IPS DF 6.9 (cell line): ENCODE measurements around the gene ASTN2.

ENCODE experiments used
- DNase-seq: peaks from one replicate; pipeline ENCODE4 v3.0.0-alpha.2; 2013; ENCODE audit warnings: low read depth, low spot score
- H3K27ac ChIP-seq: one replicate; pipeline ENCODE4 v1.5.1; 2013; ENCODE audit warnings: low read length, control low read depth
- H3K27me3 ChIP-seq: 2 replicates; pipeline ENCODE4 v1.6.1; 2013; ENCODE audit warnings: mild to moderate bottlenecking, low read length; ENCODE audit not compliant: control insufficient read depth, insufficient read depth
- H3K36me3 ChIP-seq: 2 replicates; pipeline ENCODE4 v1.6.1; 2013; ENCODE audit warnings: low read length; ENCODE audit not compliant: control insufficient read depth, insufficient read depth
- H3K4me1 ChIP-seq: 2 replicates; pipeline ENCODE4 v1.6.1; 2013; ENCODE audit warnings: low read length; ENCODE audit not compliant: control insufficient read depth, insufficient read depth
- H3K4me3 ChIP-seq: 2 replicates; pipeline ENCODE4 v1.5.1; 2013; ENCODE audit warnings: mild to moderate bottlenecking, low read length
- H3K9me3 ChIP-seq: 2 replicates; pipeline ENCODE4 v1.6.1; 2013; ENCODE audit warnings: low read length, inconsistent platforms; ENCODE audit not compliant: control insufficient read depth, insufficient read depth
- WGBS: extraction: QIAGEN DNeasy Blood & Tissue Kit; methylation state at CpG from one replicate; pipeline ENCODE4 v1.1.7; 2013; ENCODE audit warnings: mixed read lengths, missing lambda C conversion rate; ENCODE audit not compliant: insufficient read length, insufficient coverage; 5-methylcytosine and 5-hydroxymethylcytosine counted together

The ASTN2 gene

DNA sequence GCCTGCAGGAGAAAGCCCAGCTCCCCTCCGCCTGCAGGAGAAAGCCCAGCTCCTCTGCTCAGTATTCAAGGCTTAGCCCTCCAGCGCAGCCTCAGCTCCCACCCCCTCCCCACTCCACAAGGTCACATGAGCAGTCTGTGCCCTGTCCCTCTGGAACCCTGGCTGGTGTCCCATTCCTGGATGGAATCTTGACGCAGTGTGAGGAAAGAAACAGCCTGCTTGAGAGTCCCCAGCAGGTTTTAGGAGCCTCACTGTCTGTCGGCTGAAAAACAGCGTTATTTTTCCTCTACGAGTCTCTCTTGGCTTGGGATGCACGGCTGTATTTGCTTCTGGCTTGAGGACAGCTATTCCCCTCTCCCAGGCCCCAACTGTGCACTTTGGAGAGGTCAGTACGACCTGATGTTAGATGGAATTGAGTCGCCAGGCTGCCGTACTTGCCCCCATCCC, 937.9 kb downstream of the ASTN2 start:
- Histone ChIP-seq H3K27ac (no peak overlapping the region), H3K4me1 (peaks cover 7% of the 10 kb centered on the region; the same call in 1 of the 2 replicates), H3K27me3 (no peaks in the 10 kb centered on the region), H3K9me3 (no peaks in the 10 kb centered on the region), H3K36me3 (no peaks in the 10 kb centered on the region), H3K4me3 (no peak overlapping the region)
- DNase-seq: no peak
- no CpG with 5 or more reads among the region's 10 CpGs for WGBS

- no CpG with 5 or more reads among the region's 6 CpGs for WGBS
- no peak for DNase-seq
These were observed 938.9 kb downstream of the ASTN2 start for GRCh38 chr9:116476002-116476401.

GRCh38 chr9:116475201-116475600, 939.7 kb downstream of the ASTN2 start:
- Histone ChIP-seq H3K4me1 (peaks cover 10% of the 10 kb centered on the region; the same call in 1 of the 2 replicates), H3K4me3 (no peak overlapping the region), H3K27me3 (no peaks in the 10 kb centered on the region), H3K9me3 (no peaks in the 10 kb centered on the region), H3K27ac (no peak overlapping the region), H3K36me3 (no peaks in the 10 kb centered on the region)
- DNase-seq: no peak
- WGBS: no CpG with 5 or more reads among the region's 1 CpG

More at GRCh38 chr9:116476002-116476401, 938.9 kb downstream of the ASTN2 start:
- Histone ChIP-seq H3K4me3 (no peak overlapping the region), H3K4me1 (peaks cover 10% of the 10 kb centered on the region; the same call in 1 of the 2 replicates), H3K9me3 (no peaks in the 10 kb centered on the region), H3K27ac (no peak overlapping the region), H3K27me3 (no peaks in the 10 kb centered on the region), H3K36me3 (no peaks in the 10 kb centered on the region)

DNA sequence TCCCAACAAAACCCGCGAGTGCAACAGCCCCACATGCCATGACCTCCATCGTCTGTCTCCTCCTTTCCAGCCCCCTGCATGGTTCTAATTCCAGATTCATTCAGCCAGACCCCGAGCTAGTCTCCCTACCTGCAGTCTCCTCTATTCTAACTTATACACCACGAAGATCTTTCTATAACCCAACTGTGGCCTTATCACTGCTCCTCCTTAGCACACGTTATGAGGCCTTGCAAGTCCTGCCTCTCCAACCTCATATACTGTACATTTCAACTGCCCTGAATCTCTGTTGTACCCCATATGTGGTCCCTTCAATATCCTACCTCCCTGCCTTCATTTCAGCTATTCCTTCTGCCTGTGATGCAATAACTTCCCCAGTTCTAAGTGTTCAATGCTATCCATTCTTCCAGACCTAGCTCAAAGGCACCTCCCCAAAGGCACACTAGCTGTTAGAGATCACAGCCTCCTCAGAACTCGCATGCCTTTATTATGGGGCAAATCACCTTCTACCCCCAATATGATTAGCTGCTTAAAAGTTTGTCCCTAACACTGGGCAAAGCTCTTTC, 942.8 kb downstream of the ASTN2 start:
- H3K36me3 ChIP-seq: no peaks in the 10 kb centered on the region
- no CpG with 5 or more reads among the region's 7 CpGs for WGBS
- no peaks in the 10 kb centered on the region for H3K27me3 ChIP-seq
- peaks cover 10% of the 10 kb centered on the region; the same call in 1 of the 2 replicates for H3K4me1 ChIP-seq
- H3K4me3 ChIP-seq: no peak overlapping the region
- DNase-seq: no peak
- peak overlapping the region; percentile 1 for H3K27ac ChIP-seq
- no peaks in the 10 kb centered on the region for H3K9me3 ChIP-seq

DNA sequence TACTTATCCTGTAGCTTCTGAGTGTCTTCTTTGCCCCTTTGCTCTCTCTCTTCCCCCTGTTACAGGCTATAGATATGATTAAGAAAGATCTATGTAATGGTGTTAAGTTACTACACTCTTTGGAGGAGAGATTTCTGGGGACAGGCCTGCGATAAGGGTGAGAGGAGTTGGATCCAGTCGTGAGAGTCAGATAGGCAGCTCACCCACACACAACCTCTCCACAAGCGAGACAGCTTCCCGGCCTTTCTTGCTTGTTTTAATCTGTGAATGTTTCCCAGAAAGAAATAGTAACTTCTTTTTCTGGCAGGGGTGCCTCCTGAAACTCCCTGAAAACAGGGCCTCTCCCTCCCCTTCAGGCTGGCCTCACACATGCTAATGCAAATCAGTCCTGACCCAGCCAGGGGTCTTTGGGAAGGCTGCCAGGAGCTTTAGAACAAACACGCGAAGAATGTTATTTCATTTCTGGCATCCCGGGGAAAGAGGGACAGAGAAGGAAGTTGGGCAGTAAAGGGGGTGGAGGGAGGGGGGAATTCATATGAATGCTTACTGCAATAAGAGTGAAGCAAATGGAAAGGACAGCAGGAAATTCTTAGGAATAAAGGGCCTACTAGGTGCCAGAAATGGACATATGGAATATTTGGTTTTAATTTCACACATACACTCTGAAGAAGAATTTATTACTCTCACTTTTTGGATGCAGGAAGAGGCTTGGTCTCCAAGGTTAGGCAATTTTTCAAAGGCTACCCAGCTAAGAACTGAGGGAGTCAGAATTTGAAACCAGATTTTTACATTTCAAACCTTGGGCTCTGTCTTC, 943.6 kb downstream of the ASTN2 start:
- WGBS: no CpG with 5 or more reads among the region's 7 CpGs
- DNase-seq: peak; percentile 81
- H3K4me3 ChIP-seq: no peak overlapping the region

GRCh38 chr9:116468793-116469527, 945.9 kb downstream of the ASTN2 start:
- no peak for DNase-seq
- no peaks in the 10 kb centered on the region for H3K27me3 ChIP-seq
- H3K27ac ChIP-seq: no peak overlapping the region
- H3K36me3 ChIP-seq: no peaks in the 10 kb centered on the region
- no CpG with 5 or more reads among the region's 8 CpGs for WGBS
- no peak overlapping the region for H3K4me3 ChIP-seq
- H3K9me3 ChIP-seq: no peaks in the 10 kb centered on the region
- H3K4me1 ChIP-seq: peaks cover 8% of the 10 kb centered on the region; the same call in 1 of the 2 replicates

More for the DNA sequence above, 943.6 kb downstream of the ASTN2 start:
- Histone ChIP-seq H3K36me3 (no peaks in the 10 kb centered on the region), H3K27me3 (no peaks in the 10 kb centered on the region), H3K27ac (peak overlapping the region; percentile 93), H3K4me1 (peaks cover 8% of the 10 kb centered on the region; the same call in 1 of the 2 replicates), H3K9me3 (no peaks in the 10 kb centered on the region)

- no peaks in the 10 kb centered on the region for H3K36me3 ChIP-seq
- WGBS: no CpG with 5 or more reads among the region's 1 CpG
- H3K9me3 ChIP-seq: no peaks in the 10 kb centered on the region
- DNase-seq: no peak
- no peaks in the 10 kb centered on the region for H3K27me3 ChIP-seq
- H3K27ac ChIP-seq: no peak overlapping the region
- no peak overlapping the region for H3K4me3 ChIP-seq
- H3K4me1 ChIP-seq: peaks cover 8% of the 10 kb centered on the region; the same call in 1 of the 2 replicates
These were observed 946.5 kb downstream of the ASTN2 start for GRCh38 chr9:116468369-116468768.

- Histone ChIP-seq H3K36me3 (no peaks in the 10 kb centered on the region), H3K27ac (no peak overlapping the region), H3K4me1 (peaks cover 8% of the 10 kb centered on the region; the same call in 1 of the 2 replicates), H3K9me3 (no peaks in the 10 kb centered on the region), H3K27me3 (no peaks in the 10 kb centered on the region), H3K4me3 (no peak overlapping the region)
- no CpG with 5 or more reads among the region's 3 CpGs for WGBS
- DNase-seq: no peak
These were observed 947.0 kb downstream of the ASTN2 start for GRCh38 chr9:116467740-116468351.

DNA sequence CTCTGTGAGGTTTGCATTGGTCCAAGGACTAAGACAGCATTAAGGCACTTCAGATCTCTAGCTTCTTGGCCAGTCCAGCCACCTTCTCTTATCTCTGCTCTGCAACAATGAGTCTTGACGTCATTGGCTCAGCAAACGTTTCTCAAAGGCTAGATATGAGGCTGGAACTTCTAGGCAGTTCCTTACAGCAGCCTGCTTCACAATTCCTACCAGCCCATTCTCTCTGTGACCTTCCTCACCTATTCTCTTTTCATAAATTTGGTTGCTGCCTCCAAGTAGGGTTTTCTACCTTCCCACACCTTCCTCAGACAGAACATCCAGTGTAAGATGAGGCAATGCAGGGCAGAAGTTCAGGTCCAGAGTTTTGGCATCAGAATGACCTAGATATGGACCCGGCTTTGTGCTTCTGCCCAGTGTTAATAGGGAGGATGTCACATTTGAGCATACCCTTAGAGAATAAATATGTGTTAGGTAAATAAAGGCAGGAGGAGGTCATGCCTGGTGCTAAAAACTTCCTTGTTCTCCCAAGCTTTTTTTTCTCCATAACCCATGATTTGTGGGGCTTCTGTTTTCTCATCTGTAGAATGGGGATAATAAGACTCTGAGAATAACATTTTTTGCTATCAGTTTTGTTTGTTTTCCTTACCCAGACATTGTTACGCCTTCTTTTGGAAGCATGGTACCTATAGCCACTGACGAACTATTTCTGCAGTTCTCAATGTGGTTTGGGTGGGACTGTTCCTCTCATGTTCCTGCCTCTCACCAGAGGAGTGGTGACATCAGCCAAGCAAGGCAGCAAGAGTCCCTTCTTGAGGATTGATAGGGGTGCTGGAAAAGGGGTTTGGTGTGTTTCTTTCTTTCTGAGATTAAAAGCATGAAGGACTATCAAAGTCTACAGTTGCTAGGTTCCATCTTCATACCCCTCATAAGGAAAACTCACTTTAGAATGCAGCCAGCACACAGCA, 948.3 kb downstream of the ASTN2 start:
- Histone ChIP-seq H3K36me3 (no peaks in the 10 kb centered on the region), H3K27me3 (no peaks in the 10 kb centered on the region), H3K4me1 (no peaks in the 10 kb centered on the region; the same call in 1 of the 2 replicates), H3K9me3 (no peaks in the 10 kb centered on the region), H3K27ac (no peak overlapping the region), H3K4me3 (no peak overlapping the region)
- no peak for DNase-seq
- no CpG with 5 or more reads among the region's 5 CpGs for WGBS
